Measurements from ENCODE around the gene ATP2C2. TPM values are rescaled to one million over a fixed set of nuclear protein-coding genes. Genes with fewer than 3 reads are reported as not detected.

The ATP2C2 gene
- total and polyA plus RNA-seq, 8 donors, result 1.1 to 141 (median 4.2) TPM; not detected in 2

GRCh38 chr16:84410361-84411138 lies 42.2 kb downstream of the ATP2C2 start:
- intact Hi-C loops (cut with DNase I; ENCODE audit: low total_unique reads), result no loop called here
- 76 to 80% (median 79%) methylated on average over 10 to 11 of the region's 11 CpGs for WGBS, 5 donors
- Histone ChIP-seq H3K4me3 (no peak overlapping the region), H3K27ac (no peak overlapping the region), H3K9me3 (no peaks in the 10 kb centered on the region), H3K27me3 (peaks cover 0 to 27% (median 0%) of the 10 kb centered on the region in 3 donors), H3K4me1 (no peaks in the 10 kb centered on the region), H3K36me3 (no peaks in the 10 kb centered on the region)
- DNase-seq, result no peak
- TF ChIP-seq EP300 (IDR thresholded peaks at IDR 0.05), result no peak
- no peak for TF ChIP-seq POLR2AphosphoS5 (IDR thresholded peaks at IDR 0.05)
- TF ChIP-seq POLR2A (IDR thresholded peaks at IDR 0.05), result no peak
- TF ChIP-seq CTCF (IDR thresholded peaks at IDR 0.05), result no peak

GRCh38 chr16:84411768-84412167 lies 43.4 kb downstream of the ATP2C2 start:
- no peak overlapping the region for H3K4me3 ChIP-seq
- H3K4me1 ChIP-seq, result no peaks in the 10 kb centered on the region
- H3K9me3 ChIP-seq, result no peaks in the 10 kb centered on the region
- no peaks in the 10 kb centered on the region for H3K36me3 ChIP-seq
- H3K27ac ChIP-seq, result no peak overlapping the region
- no peak for DNase-seq
- H3K27me3 ChIP-seq, result peaks cover 0 to 16% (median 0%) of the 10 kb centered on the region in 3 donors
- intact Hi-C loops (cut with DNase I; ENCODE audit: low total_unique reads), result no loop called here
- TF ChIP-seq CTCF (IDR thresholded peaks at IDR 0.05) (no peak), POLR2AphosphoS5 (IDR thresholded peaks at IDR 0.05) (no peak), POLR2A (IDR thresholded peaks at IDR 0.05) (no peak), EP300 (IDR thresholded peaks at IDR 0.05) (no peak)
- 87 to 96% (median 95%) methylated on average over 2 of the region's 2 CpGs for WGBS, 5 donors

- DNase-seq, result no peak
- H3K4me3 ChIP-seq, result no peak overlapping the region
- no peaks in the 10 kb centered on the region for H3K36me3 ChIP-seq
- no peak overlapping the region for H3K27ac ChIP-seq
- intact Hi-C loops (cut with DNase I; ENCODE audit: low total_unique reads), result no loop called here
- TF ChIP-seq EP300 (IDR thresholded peaks at IDR 0.05) (no peak), CTCF (IDR thresholded peaks at IDR 0.05) (no peak), POLR2A (IDR thresholded peaks at IDR 0.05) (no peak)
- H3K9me3 ChIP-seq, result no peaks in the 10 kb centered on the region
- H3K27me3 ChIP-seq, result peaks cover 0 to 11% (median 0%) of the 10 kb centered on the region in 3 donors
- no peaks in the 10 kb centered on the region for H3K4me1 ChIP-seq
- 83 to 90% (median 86%) methylated on average over 11 of the region's 11 CpGs for WGBS, 5 donors
Observed at GRCh38 chr16:84412262-84412661, 43.9 kb downstream of the ATP2C2 start.

- Histone ChIP-seq H3K36me3 (no peaks in the 10 kb centered on the region), H3K9me3 (no peaks in the 10 kb centered on the region), H3K27ac (no peak overlapping the region), H3K4me3 (no peak overlapping the region), H3K4me1 (no peaks in the 10 kb centered on the region), H3K27me3 (no peaks in the 10 kb centered on the region)
- no peak for DNase-seq
- 93 to 96% (median 94%) methylated on average over 22 of the region's 22 CpGs for WGBS, 5 donors
- intact Hi-C loops (cut with DNase I; ENCODE audit: low total_unique reads), result no loop called here
- no peak for TF ChIP-seq EP300 (IDR thresholded peaks at IDR 0.05)
- TF ChIP-seq POLR2A (IDR thresholded peaks at IDR 0.05), result no peak
- no peak for TF ChIP-seq POLR2AphosphoS5 (IDR thresholded peaks at IDR 0.05)
- TF ChIP-seq CTCF (IDR thresholded peaks at IDR 0.05), result no peak
Observed at GRCh38 chr16:84413244-84414004, 45.1 kb downstream of the ATP2C2 start.
